LNCaP clone FGC (cell line): ENCODE data around the gene SSC5D.

Source experiments
- DNase-seq: peaks from one replicate; pipeline ENCODE4 v3.0.0-alpha.2; 2011; ENCODE audit warnings: low read depth
- H3K4me3 ChIP-seq: 2 replicates; pipeline ENCODE4 v1.5.1; 2011; ENCODE audit warnings: mild to moderate bottlenecking, low read depth, low read length, control low read depth
- CTCF ChIP-seq: IDR thresholded peaks from 2 replicates; pipeline ENCODE4 v1.5.1; 2012; ENCODE audit warnings: mild to moderate bottlenecking; ENCODE audit not compliant: control insufficient read depth, insufficient read depth; ENCODE audit errors: extremely low read depth

The SSC5D gene

GRCh38 chr19:55502197-55502952, 14.1 kb downstream of the SSC5D start:
- no peak for DNase-seq
- no peak for TF ChIP-seq CTCF
- no peak overlapping the region for H3K4me3 ChIP-seq

- H3K4me3 ChIP-seq, result no peak overlapping the region
- DNase-seq, result no peak
- TF ChIP-seq CTCF, result no peak
These were observed 14.9 kb downstream of the SSC5D start for GRCh38 chr19:55503157-55503501.

- peak; percentile 98 for TF ChIP-seq CTCF
- peak; percentile 74 for DNase-seq
- peak overlapping the region; percentile 35 for H3K4me3 ChIP-seq
These were observed 15.4 kb downstream of the SSC5D start for GRCh38 chr19:55503502-55504251.

DNA sequence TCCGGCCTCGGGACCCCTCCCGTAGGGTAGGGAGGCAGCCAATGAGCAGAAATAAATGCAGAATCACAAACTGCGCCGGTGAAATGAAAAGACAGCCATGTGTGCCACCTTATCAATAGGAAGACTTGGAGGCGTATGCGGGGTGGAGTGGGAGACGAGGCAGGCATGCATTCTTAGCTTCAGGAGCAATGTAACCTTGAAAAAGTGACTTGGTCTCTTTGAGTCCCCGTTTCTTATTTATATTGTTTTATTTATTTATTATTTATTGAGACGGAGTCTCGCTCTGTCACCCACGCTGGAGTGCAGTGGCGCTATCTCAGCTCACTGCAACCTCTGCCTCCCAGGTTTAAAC, 16.0 kb downstream of the SSC5D start:
- TF ChIP-seq CTCF, result no peak
- DNase-seq, result no peak
- H3K4me3 ChIP-seq, result no peak overlapping the region

GRCh38 chr19:55504981-55505380, 16.7 kb downstream of the SSC5D start:
- no peak for DNase-seq
- no peak overlapping the region for H3K4me3 ChIP-seq
- no peak for TF ChIP-seq CTCF

GRCh38 chr19:55508120-55508519, 19.9 kb downstream of the SSC5D start:
- no peak for TF ChIP-seq CTCF
- H3K4me3 ChIP-seq, result no peak overlapping the region
- DNase-seq, result no peak
